HAP-1 (cell line): ENCODE measurements around the gene RAD51B.

Experiments
- DNase-seq, 2 experiments: peaks; one replicate each; pipeline ENCODE4 v3.0.0-alpha.2; 2016 to 2020; ENCODE audit warnings: low spot score in 2 of 2
- H3K27me3 ChIP-seq: fragments of 250-450 bp; sonication (Bioruptor Pico); 2 replicates; pipeline ENCODE4 v1.5.1; 2020; ENCODE audit warnings: low read depth, mild to moderate bottlenecking, moderate library complexity
- H3K36me3 ChIP-seq: fragments of 250-450 bp; sonication (Bioruptor Pico); replicated peaks from 2 replicates; pipeline ENCODE4 v1.5.1; 2020; ENCODE audit warnings: mild to moderate bottlenecking
- H3K4me1 ChIP-seq: fragments of 250-450 bp; sonication (Bioruptor Pico); 2 replicates; pipeline ENCODE4 v1.5.1; 2020; ENCODE audit warnings: mild to moderate bottlenecking
- H3K4me3 ChIP-seq: fragments of 250-450 bp; sonication (Bioruptor Pico); 2 replicates; pipeline ENCODE4 v1.5.1; 2020; ENCODE audit warnings: mild to moderate bottlenecking, moderate library complexity
- H3K9me3 ChIP-seq: fragments of 250-450 bp; sonication (Bioruptor Pico); 2 replicates; pipeline ENCODE4 v1.5.1; 2020; ENCODE audit warnings: mild to moderate bottlenecking, moderate library complexity
- in situ Hi-C: fragments of 300-500 bp; cut with MboI; formaldehyde crosslinking; loops from 3 replicates; pipeline ENCODE4 v1.14.3; 2020; ENCODE audit warnings: low sequenced_read_pairs, inconsistent platforms, mixed read lengths

Gene RAD51B

DNA sequence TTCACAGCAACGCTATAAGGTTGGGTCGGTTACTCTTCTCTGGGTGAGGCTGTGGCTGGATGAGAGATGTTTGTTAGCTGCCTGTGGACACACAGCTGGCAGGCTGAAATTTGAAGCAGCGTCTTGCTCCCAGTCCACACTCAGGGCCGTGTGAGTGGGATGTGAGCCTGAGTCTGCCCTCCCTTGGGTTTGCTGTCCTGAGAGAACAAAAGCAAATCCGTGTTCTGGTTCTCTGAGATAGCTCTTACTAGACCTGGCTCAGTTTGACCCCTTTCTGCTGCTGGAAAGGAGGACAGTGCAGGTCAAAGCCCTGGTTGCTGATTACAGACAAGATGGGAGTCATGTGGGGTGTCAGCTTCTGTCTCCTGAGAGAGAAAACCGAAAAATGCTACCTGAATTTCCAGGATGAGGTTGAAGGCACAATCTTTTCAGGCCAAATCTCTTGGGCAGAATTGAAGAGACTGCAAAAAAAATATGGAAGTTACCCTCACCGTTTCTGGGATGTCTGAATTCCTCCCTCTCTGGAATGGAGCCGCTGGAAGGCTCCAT is 702.5 kb downstream of the RAD51B start:
- in situ Hi-C loops = no loop called here
- Histone ChIP-seq H3K9me3 (no peaks in the 10 kb centered on the region), H3K4me3 (no peak overlapping the region), H3K27me3 (no peaks in the 10 kb centered on the region), H3K36me3 (no peaks in the 10 kb centered on the region), H3K4me1 (no peaks in the 10 kb centered on the region)
- DNase-seq = no peak

DNA sequence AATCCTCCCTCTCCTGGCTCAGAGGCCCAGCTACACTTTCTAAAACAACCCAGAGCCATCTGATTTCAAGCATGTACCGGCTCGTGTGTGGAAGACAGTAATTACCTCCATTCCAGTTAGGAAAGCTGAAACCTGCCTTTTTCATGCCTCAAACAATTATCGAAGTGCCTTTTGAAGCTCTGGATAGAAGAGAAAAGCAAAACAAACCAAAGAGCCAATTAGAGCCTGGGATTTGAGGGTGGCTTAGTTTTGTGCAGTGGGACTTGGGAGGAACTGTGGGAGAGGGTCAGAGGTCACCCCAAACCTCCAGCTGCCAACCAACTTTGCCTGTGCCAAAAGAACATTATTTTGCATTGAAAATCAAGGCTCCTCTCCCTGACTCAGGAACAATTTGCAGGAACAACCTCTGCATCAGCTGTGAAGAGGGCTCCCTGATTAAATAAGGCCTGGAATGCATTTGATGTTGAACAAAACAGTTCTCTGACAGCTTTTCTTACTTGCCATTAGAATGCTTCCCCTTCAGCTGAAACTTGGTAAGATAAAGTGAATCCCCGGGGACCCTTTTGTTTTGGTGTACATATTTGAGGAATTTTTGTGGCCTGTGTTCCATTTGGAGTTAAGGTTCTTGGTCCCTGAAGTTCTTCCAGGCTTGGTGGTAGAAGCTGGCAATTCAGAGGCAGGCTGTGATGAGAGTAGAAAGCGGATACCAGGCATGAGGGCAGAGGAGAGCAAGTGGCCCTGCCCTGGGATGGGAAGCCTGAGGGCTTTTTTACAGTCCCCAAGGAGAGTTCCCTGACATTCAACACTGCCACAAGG is 703.1 kb downstream of the RAD51B start:
- no peaks in the 10 kb centered on the region for H3K9me3 ChIP-seq
- DNase-seq = no peak
- no peaks in the 10 kb centered on the region for H3K36me3 ChIP-seq
- H3K4me3 ChIP-seq = no peak overlapping the region
- H3K27me3 ChIP-seq = no peaks in the 10 kb centered on the region
- in situ Hi-C loops = no loop called here
- no peaks in the 10 kb centered on the region for H3K4me1 ChIP-seq

DNA sequence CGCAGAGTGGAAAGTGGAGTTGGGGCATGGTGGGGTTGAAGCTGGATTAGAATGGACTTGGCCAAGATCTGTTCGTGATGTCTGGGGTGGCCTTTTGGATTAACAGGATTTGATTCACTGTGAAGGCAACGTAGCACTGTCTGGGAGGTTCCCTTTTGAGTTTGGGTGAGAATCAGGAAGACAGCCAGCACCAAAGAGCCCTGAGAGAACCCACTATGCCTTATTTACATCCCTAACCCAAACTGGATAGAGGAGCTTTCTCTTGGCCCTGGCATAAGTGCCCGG is 703.7 kb downstream of the RAD51B start:
- in situ Hi-C loops = no loop called here
- Histone ChIP-seq H3K27me3 (no peaks in the 10 kb centered on the region), H3K36me3 (no peaks in the 10 kb centered on the region), H3K4me3 (no peak overlapping the region), H3K9me3 (no peaks in the 10 kb centered on the region), H3K4me1 (no peaks in the 10 kb centered on the region)
- DNase-seq = no peak

DNA sequence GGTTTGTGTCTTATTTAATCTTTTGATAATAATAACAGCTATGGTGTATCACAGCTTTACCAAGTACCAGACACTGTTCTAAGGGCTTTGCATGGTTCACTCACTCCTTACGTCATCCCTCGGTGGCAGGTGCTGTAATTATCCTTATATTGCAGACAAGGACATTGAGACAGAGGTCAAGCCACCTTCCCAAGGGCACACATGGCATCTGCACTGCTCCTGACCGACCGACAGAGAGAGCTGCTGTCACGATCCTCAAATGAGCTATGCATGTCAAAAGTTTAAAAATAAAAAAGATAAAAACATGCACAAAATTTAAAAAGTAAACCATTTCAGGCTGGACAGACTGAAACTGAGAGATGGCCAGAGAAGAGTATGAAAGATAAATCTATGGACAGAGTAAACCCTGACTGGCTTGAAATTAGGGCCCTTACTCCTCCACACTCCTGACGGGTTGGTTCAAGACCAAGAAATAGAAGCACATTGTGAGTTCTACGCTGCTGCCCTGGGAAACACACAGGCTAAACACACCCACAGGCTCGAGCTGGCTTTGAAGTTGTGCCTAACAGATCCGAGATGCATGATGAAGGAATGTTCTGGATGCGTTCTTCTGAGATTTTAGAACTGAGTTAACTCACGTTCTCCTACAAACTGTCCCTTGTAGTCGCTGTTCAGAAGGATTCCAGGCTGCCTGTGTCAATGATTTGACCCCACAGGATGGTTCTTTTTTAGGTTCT is 704.6 kb downstream of the RAD51B start:
- Histone ChIP-seq H3K27me3 (no peaks in the 10 kb centered on the region), H3K9me3 (no peaks in the 10 kb centered on the region), H3K4me3 (no peak overlapping the region), H3K36me3 (no peaks in the 10 kb centered on the region), H3K4me1 (no peaks in the 10 kb centered on the region)
- no peak for DNase-seq
- in situ Hi-C loops = no loop called here

DNA sequence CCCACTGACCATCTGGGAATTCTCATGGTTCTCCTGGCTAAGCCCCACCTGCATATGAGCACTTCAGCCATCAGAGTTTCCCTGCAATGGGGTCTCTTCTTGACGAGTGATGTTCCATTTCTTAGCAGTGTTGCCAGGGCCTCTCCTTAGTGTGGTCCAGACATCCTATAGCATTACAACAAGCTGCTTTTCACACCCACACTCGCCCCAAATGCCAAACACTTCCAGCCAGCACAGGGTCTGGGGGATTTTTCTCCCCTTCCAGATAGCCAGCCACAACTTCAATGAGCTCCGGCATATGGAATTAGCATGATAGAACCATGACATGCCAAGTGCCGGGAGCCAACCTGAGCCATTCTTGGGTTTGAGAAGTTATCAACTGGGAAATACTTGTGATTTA is 705.9 kb downstream of the RAD51B start:
- H3K4me1 ChIP-seq = no peaks in the 10 kb centered on the region
- no peaks in the 10 kb centered on the region; the same call in 1 of the 2 replicates for H3K9me3 ChIP-seq
- in situ Hi-C loops = no loop called here
- H3K27me3 ChIP-seq = no peaks in the 10 kb centered on the region
- no peak overlapping the region for H3K4me3 ChIP-seq
- no peaks in the 10 kb centered on the region for H3K36me3 ChIP-seq
- no peak for DNase-seq

DNA sequence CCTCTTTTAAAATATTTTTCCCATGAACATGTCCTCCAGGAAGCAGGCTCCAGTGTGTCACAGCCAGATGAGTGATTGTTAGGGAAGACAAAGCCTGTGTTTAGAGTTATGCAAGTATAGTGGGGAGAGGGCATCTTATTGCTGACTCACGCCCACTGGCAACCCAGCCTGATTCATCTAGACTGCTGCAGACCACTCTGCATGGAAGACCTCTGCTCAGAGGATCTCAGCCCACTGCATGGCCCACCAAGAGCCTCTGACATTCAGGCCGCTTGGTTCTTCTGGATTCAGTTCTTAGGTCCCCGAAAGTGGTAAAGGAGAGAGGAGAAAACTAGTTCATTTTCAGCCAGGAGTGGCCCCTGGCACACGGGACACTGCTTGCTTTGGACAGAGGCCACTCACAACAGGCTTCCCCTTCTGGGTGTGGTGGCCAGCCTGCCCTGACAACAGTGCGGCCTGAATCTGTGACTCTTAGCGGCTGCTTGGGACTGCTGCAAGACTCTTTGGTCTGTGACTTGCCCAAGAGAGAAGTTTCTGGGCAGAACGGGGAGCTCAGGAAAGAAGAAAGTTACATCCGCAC is 707.0 kb downstream of the RAD51B start:
- H3K36me3 ChIP-seq = no peaks in the 10 kb centered on the region
- no peak for DNase-seq
- no peaks in the 10 kb centered on the region for H3K27me3 ChIP-seq
- H3K4me3 ChIP-seq = no peak overlapping the region
- no peaks in the 10 kb centered on the region; the same call in 1 of the 2 replicates for H3K9me3 ChIP-seq
- in situ Hi-C loops = no loop called here
- H3K4me1 ChIP-seq = no peaks in the 10 kb centered on the region

DNA sequence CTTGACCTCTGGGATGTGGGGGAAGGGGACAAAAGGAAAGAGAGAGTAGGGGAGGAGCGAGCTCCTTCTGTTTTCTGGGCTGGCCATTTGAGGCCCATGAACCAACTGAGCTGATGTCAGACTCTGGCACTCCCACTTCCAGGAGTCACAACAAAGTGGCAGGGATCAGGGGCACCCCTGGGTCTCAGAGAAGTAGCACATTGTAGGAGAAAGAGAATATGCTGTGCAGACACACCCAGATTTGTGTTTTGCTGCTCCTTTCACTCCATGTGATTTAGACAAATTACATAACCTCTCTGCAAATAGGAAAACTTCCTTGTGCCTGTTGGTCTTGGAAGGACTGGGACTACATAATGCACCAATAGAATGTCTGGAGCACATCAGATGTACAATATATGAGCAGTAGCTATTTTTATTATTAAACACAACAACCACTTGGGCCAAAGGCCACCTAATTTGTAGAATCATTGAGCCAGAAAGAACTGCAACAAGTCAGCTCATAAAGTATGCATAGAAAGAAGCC is 707.8 kb downstream of the RAD51B start:
- Histone ChIP-seq H3K27me3 (no peaks in the 10 kb centered on the region), H3K4me1 (no peaks in the 10 kb centered on the region), H3K9me3 (no peaks in the 10 kb centered on the region; the same call in 1 of the 2 replicates), H3K4me3 (no peak overlapping the region), H3K36me3 (no peaks in the 10 kb centered on the region)
- in situ Hi-C loops = no loop called here
- DNase-seq = no peak

DNA sequence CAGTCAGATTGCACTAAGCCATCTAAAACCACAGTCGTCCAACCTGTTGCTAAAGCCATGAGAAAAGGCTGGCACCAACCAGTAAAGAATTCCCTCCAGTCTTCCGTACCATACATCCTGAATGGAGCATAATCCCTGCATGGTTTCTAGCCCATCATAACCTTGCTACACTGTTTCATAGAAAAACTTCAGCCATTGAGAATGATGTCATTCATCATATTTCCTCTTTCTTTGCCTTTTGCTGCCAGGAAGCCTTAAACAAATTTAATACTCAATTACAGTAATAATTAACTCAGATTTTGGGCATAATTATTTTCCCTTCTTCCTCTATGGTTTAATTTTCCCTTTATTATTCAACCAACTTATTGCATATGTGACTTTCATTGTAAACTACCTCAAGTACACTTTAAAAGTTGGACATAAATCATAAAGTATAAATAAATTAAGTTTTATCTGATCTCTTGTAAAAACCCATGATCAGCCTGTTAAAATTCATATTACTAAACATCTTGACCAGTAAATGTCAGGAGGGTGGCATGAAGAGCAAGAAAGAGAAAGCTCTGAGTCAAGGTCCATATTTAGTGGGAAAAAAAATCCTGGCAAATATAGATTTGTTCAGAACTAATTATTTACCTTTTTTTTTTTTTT is 708.6 kb downstream of the RAD51B start:
- no peaks in the 10 kb centered on the region for H3K36me3 ChIP-seq
- H3K27me3 ChIP-seq = no peaks in the 10 kb centered on the region
- H3K4me3 ChIP-seq = no peak overlapping the region
- no peaks in the 10 kb centered on the region for H3K4me1 ChIP-seq
- in situ Hi-C loops = no loop called here
- H3K9me3 ChIP-seq = no peaks in the 10 kb centered on the region; the same call in 1 of the 2 replicates
- DNase-seq = no peak

DNA sequence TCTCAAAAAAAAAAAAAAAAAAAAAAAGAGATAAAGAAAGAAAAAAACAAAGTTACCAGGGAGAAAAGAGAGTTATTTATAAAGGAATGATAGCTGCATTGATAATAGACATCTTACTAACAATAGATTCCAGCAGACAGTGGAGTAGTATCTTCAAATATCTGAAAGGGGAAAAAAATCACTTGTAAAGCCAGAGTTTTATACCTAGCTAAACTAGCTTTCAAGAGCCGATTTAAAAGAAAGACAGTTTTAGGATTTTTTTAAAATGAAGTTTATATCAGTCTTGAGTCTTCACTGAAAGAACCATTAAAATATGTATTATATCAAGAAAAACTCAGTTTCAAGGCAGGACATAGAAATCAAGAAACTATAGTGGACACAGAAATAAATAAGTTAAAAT is 710.9 kb downstream of the RAD51B start:
- Histone ChIP-seq H3K27me3 (no peaks in the 10 kb centered on the region), H3K36me3 (no peaks in the 10 kb centered on the region), H3K4me1 (no peaks in the 10 kb centered on the region), H3K4me3 (no peak overlapping the region), H3K9me3 (no peaks in the 10 kb centered on the region; the same call in 1 of the 2 replicates)
- DNase-seq = no peak
- in situ Hi-C loops = no loop called here

DNA sequence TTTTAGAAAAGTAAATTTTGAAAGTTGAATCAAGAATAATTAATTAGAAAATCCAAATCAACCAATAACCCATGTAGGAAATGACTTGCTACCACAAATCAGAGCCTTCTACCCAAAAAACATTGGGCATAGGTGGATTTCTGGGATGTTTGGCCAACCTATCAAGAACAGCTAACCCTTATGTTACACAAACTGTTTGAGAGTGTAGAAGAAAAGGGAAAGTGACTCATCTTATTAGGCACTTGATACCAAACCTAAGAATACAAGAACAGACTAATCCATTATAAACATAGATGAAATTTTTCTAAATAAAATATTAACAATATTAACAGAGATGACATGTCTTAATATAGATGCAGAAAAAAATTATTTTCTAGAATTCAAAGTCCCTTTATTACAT is 712.9 kb downstream of the RAD51B start:
- H3K9me3 ChIP-seq = no peaks in the 10 kb centered on the region; the same call in 1 of the 2 replicates
- H3K27me3 ChIP-seq = no peaks in the 10 kb centered on the region
- DNase-seq = no peak
- H3K4me1 ChIP-seq = no peaks in the 10 kb centered on the region
- no peak overlapping the region for H3K4me3 ChIP-seq
- in situ Hi-C loops = no loop called here
- no peaks in the 10 kb centered on the region for H3K36me3 ChIP-seq

DNA sequence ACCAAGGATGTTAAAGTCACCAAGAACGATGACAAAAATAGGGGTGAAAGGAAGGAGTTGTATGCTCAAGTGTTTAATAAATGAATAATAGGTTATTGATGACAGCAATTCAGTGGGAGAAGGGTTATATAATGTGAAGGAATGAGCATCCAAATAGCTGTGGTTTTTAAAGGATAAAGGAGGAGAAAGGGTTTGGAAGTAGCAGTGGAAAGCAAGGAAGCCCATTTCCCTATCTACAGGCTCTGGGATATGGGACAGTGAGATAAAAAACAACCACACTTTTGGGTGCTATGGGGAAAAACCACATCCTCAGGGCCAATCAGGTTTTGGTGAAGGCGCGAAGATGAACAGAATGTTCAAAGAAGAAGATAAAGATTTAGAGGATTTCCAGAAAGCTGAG is 714.7 kb downstream of the RAD51B start:
- H3K27me3 ChIP-seq = no peaks in the 10 kb centered on the region
- H3K4me3 ChIP-seq = no peak overlapping the region
- no peak for DNase-seq
- no peaks in the 10 kb centered on the region for H3K36me3 ChIP-seq
- no peaks in the 10 kb centered on the region; the same call in 1 of the 2 replicates for H3K9me3 ChIP-seq
- no peaks in the 10 kb centered on the region for H3K4me1 ChIP-seq
- in situ Hi-C loops = no loop called here

DNA sequence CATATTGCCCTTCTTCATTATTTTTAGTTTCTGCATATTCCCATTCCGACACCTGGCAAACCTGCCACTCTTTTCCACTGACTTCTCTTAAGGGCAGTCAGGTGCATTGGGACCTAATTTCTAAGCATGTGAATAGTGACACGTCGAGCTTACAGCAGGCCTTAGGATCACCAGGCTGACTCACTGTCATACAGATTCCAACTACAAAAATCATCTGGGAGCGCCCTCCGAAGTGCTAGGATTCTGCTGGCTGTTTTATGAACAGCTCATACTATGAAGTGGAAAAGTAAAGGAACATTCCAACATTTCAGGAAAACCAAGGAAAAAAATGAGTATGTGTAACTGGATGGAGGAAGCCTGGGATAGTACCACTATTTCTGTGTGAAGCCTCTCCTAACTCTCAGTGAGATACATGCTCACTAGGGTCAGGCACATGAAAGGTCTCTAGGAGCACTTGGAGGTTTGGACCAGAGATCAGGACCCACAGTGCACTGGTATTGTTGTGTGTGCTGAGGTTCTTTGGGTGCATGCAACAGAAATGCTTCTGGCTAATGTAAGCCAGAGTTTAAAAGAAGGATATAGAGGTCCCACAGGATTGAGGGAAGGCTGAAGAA is 715.9 kb downstream of the RAD51B start:
- no peak for DNase-seq
- in situ Hi-C loops = no loop called here
- H3K4me1 ChIP-seq = no peaks in the 10 kb centered on the region

DNA sequence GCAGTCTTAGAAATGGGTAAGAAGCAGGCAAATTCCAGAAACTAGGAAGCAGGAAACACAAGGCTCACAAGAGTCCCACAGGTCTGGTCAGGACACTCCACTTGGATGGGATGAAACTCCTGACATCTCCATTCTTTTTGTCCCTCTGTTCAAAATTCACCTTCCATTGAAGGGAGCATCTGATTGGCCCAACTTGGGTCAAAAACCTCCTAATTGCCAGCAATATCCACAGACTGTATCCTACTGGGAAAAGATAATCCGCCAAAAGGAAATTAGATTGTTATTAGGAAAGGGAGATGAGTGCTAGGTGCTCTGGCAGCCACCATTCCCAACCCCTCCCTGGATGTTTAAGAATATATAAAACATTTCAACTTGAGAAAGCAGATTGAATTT is 716.4 kb downstream of the RAD51B start:
- no peaks in the 10 kb centered on the region for H3K9me3 ChIP-seq
- H3K27me3 ChIP-seq = no peaks in the 10 kb centered on the region
- no peaks in the 10 kb centered on the region for H3K4me1 ChIP-seq
- H3K4me3 ChIP-seq = no peak overlapping the region
- in situ Hi-C loops = no loop called here
- DNase-seq = no peak
- H3K36me3 ChIP-seq = no peaks in the 10 kb centered on the region

More for the DNA sequence above, 715.9 kb downstream of the RAD51B start:
- Histone ChIP-seq H3K9me3 (no peaks in the 10 kb centered on the region), H3K36me3 (no peaks in the 10 kb centered on the region), H3K27me3 (no peaks in the 10 kb centered on the region), H3K4me3 (no peak overlapping the region)
